HCT116 (cell line): ENCODE measurements around the gene KANK2.

Experiments used
- ATF3 ChIP-seq: IDR thresholded peaks from 2 replicates; pipeline ENCODE4 v1.6.1; 2012
- CEBPB ChIP-seq: IDR thresholded peaks from 2 replicates; pipeline ENCODE4 v1.6.1; 2012; ENCODE audit warnings: low read depth
- CTCF ChIP-seq, 3 experiments: fragments of 200-600 bp in 1 of 3; sonication (generic) in 1 of 3; IDR thresholded peaks in 2 of 3; conservative IDR thresholded peaks in 1 of 3; 2 replicates each; pipeline ENCODE4 v1.5.1; 2012 to 2017; ENCODE audit warnings: low read depth in 2 of 3, low read length in 2 of 3, antibody characterized with exemption in 1 of 3, borderline replicate concordance in 1 of 3, control low read depth in 1 of 3, mild to moderate bottlenecking in 1 of 3, mixed read lengths in 1 of 3, mixed run types in 1 of 3, moderate library complexity in 1 of 3; ENCODE audit not compliant: insufficient read depth in 1 of 3
- EZH2 ChIP-seq: fragments of 200-600 bp; sonication (generic); IDR thresholded peaks from 2 replicates; pipeline ENCODE4 v1.6.1; 2017; ENCODE audit warnings: antibody characterized with exemption, mixed run types
- FOSL1 ChIP-seq: IDR thresholded peaks from 2 replicates; pipeline ENCODE4 v1.6.1; 2012; ENCODE audit warnings: low read depth
- JUND ChIP-seq: IDR thresholded peaks from 2 replicates; pipeline ENCODE4 v1.6.1; 2012
- MAX ChIP-seq: IDR thresholded peaks from 2 replicates; pipeline ENCODE4 v1.6.1; 2012
- POLR2A ChIP-seq: IDR thresholded peaks from 2 replicates; pipeline ENCODE4 v1.7.0; 2011; ENCODE audit warnings: borderline replicate concordance; ENCODE audit not compliant: insufficient read depth, insufficient read length; ENCODE audit errors: extremely low read depth
- POLR2AphosphoS5 ChIP-seq: IDR thresholded peaks from 2 replicates; pipeline ENCODE4 v1.6.1; 2011; ENCODE audit warnings: mild to moderate bottlenecking, low read depth, low read length, moderate library complexity
- RAD21 ChIP-seq: IDR thresholded peaks from 2 replicates; pipeline ENCODE4 v1.6.1; 2012; ENCODE audit warnings: low read depth, mild to moderate bottlenecking
- REST ChIP-seq: IDR thresholded peaks from 2 replicates; pipeline ENCODE4 v1.6.1; 2012; ENCODE audit warnings: low read depth
- SRF ChIP-seq: IDR thresholded peaks from 2 replicates; pipeline ENCODE4 v1.6.1; 2012; ENCODE audit warnings: low read depth
- YY1 ChIP-seq: IDR thresholded peaks from 2 replicates; pipeline ENCODE4 v1.6.1; 2011; ENCODE audit warnings: low read length, low read depth, moderate library complexity, mild to moderate bottlenecking; ENCODE audit not compliant: insufficient replicate concordance; ENCODE audit errors: extremely low read depth
- ZNF274 ChIP-seq: fragments of 200-500 bp; sonication (Bioruptor generic); IDR thresholded peaks from 2 replicates; pipeline ENCODE4 v1.6.1; 2014; ENCODE audit warnings: mild to moderate bottlenecking, low read depth, low read length, inconsistent platforms

- TF ChIP-seq CTCF (IDR thresholded peaks at IDR 0.05 in 2 of 3, conservative IDR thresholded peaks at IDR 0.05 in 1 of 3; ENCODE audit: borderline replicate concordance in 1 of 3, insufficient read depth in 1 of 3, low read depth in 2 of 3, low read length in 2 of 3) (no peak), SRF (no peak), EZH2 (no peak), POLR2A (no peak), POLR2AphosphoS5 (no peak), YY1 (no peak), ATF3 (no peak), ZNF274 (no peak), MAX (no peak), FOSL1 (no peak), CEBPB (no peak), REST (no peak), JUND (no peak), RAD21 (no peak)
These were observed 44.7 kb upstream of the KANK2 start for GRCh38 chr19:11242025-11242424.
